AG04449 (cell line): ENCODE data around the gene FGFBP2.
A peak's percentile ranks its signal among the peaks of the same experiment; 100 is the strongest.

Source experiments
- CTCF ChIA-PET: fragments of 350-600 bp; formaldehyde crosslinking; extraction: SDS; loops from one replicate; lab custom pipeline; 2021; ENCODE audit warnings: antibody characterized with exemption; lab: Yijun Ruan, JAX
- POLR2A ChIA-PET: fragments of 400-600, 350-600 bp; formaldehyde crosslinking; extraction: SDS; loops from one replicate; lab custom pipeline; 2020; ENCODE audit warnings: antibody characterized with exemption, inconsistent platforms; lab: Yijun Ruan, JAX
- DNase-seq: peaks from one replicate; pipeline ENCODE4 v3.0.0-alpha.2; 2010; ENCODE audit warnings: low read depth, low spot score
- H3K4me3 ChIP-seq: 2 replicates; pipeline ENCODE4 v1.5.1; 2011; ENCODE audit warnings: low read depth, mild to moderate bottlenecking, control low read depth, low read length
- CTCF ChIP-seq: IDR thresholded peaks from one replicate; pipeline ENCODE4 v1.5.1; 2011; ENCODE audit warnings: mild to moderate bottlenecking, moderate library complexity, low read length, control low read depth, inconsistent platforms; ENCODE audit not compliant: insufficient read depth; ENCODE audit errors: missing control alignments

FGFBP2 gene

GRCh38 chr4:15961781-15962510 is 1.0 kb downstream of the FGFBP2 start:
- DNase-seq = no peak
- CTCF ChIA-PET = interaction anchor here (0.6 to 5.6 kb wide), 15 partner anchors 10 to 305 kb away, joined by 3 to 96 read pairs (median 8); partner anchors contain the start of gene FGFBP1
- H3K4me3 ChIP-seq = no peak overlapping the region
- TF ChIP-seq CTCF = no peak
- POLR2A ChIA-PET = no interaction called here

DNA sequence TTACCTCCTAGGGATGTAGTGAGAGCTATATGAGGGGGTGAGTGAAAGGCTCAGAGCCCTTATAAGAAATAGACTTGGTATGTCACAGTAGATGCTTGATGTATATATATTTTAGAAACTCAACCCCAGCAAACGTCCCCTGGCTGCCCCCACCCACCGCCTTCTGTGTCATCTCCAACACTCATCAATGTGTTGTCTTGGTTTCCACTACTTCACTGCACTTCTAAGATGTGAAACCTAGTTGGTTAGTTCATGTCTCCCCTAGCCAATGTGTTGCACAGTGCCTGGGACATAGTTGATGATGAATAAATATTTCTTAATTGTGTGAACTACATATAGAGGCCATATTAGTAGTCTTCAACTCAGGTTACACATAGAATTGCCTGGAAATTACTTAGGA is 4.4 kb downstream of the FGFBP2 start:
- no peak overlapping the region for H3K4me3 ChIP-seq
- ChIA-PET POLR2A (no interaction called here), CTCF (interaction anchor here (0.8 to 2.1 kb wide), 11 partner anchors 11 to 483 kb away, joined by 3 to 62 read pairs (median 3); no protein-coding TSS in a partner anchor)
- TF ChIP-seq CTCF = no peak
- no peak for DNase-seq

DNA sequence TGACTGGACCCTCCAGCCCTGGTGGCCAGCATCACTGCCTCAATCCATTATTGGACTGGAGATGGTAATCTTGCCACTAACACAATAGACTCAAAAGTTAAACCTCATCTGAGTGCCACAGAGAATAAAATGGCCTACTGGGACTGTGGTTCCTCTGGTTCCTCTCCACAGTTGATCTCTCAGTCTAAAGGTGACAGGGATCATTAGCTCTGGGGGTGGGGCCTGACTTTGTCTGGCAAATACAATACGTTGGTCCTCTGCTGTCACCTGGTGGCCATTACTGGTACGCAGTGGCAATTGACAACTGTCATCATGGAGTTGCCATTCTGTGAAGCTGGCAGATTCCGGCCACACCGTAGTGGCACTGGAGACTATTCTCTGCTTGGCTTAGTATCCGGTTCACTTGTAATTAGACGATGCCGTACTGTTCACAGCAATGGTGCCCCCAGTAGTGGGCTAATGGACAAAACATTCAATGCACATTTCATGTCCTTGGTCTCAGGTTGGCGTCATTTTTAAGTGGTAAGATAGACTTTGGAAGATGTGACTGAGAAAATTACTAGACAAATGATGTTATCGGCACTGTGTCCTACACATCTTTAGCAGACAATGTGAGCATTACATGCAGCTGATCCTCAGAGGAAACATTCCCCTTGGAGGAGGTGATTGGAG is 6.7 kb downstream of the FGFBP2 start:
- TF ChIP-seq CTCF = peak; percentile 94
- no peak overlapping the region for H3K4me3 ChIP-seq
- DNase-seq = peak; percentile 5
- CTCF ChIA-PET = interaction anchor here (0.7 to 12.1 kb wide), 55 partner anchors 8 to 726 kb away, joined by 3 to 574 read pairs (median 4); partner anchors contain the start of genes CC2D2A and FGFBP1
- POLR2A ChIA-PET = interaction anchor here (1.0 kb wide), 1 partner anchor 477 kb away, joined by 3 read pairs; no protein-coding TSS in a partner anchor

GRCh38 chr4:15955670-15956069 is 7.3 kb downstream of the FGFBP2 start:
- ChIA-PET POLR2A (interaction anchor here (0.6 to 1.0 kb wide), 2 partner anchors 73 to 476 kb away, joined by 3 read pairs; no protein-coding TSS in a partner anchor), CTCF (interaction anchor here (0.7 to 12.1 kb wide), 53 partner anchors 8 to 725 kb away, joined by 3 to 574 read pairs (median 4); partner anchors contain the start of genes CC2D2A and FGFBP1)
- TF ChIP-seq CTCF = peak; percentile 38
- no peak for DNase-seq
- no peak overlapping the region for H3K4me3 ChIP-seq

- TF ChIP-seq CTCF = no peak
- POLR2A ChIA-PET = no interaction called here
- CTCF ChIA-PET = interaction anchor here (0.9 to 12.1 kb wide), 6 partner anchors 9 to 474 kb away, joined by 3 to 574 read pairs (median 10); partner anchors contain the start of gene FGFBP1
- DNase-seq = no peak
- H3K4me3 ChIP-seq = no peak overlapping the region
Observed at GRCh38 chr4:15953625-15954024, 9.3 kb downstream of the FGFBP2 start.
